Heart left ventricle (tissue), 16 donors: ENCODE data around the gene NRTN. TPM values are rescaled to one million over a fixed set of nuclear protein-coding genes. Genes with fewer than 3 reads are reported as not detected.
A peak's percentile ranks its signal among the peaks of the same experiment; 100 is the strongest.

Experiments used
- ATAC-seq, 4 donors: fragments of 200-7000 bp; cut with Tn5 transposase; one replicate each; pipeline ENCODE4 v1.9.1; 2020 to 2022; ENCODE audit warnings: moderate library complexity in 4 of 4, mild to moderate bottlenecking in 3 of 4, moderate number of reproducible peaks in 1 of 4
- DNase-seq, 5 donors: peaks; one replicate each; pipeline ENCODE4 v3.0.0-alpha.2; 2020
- H3K27ac ChIP-seq, 12 donors: fragments of 200-600 bp; sonication (generic) in 4 of 12; one replicate each; pipeline versions ENCODE4 v1.5.0 to v1.8.0; 2016 to 2022; ENCODE audit warnings: mild to moderate bottlenecking in 2 of 12
- H3K27me3 ChIP-seq, 9 donors: fragments of 200-600 bp; sonication (generic) in 2 of 9; one replicate each; pipeline versions ENCODE4 v1.5.1 to v1.8.0; 2016 to 2022; ENCODE audit warnings: mild to moderate bottlenecking in 3 of 9
- H3K36me3 ChIP-seq, 9 donors: fragments of 200-600 bp; sonication (generic) in 2 of 9; one replicate each; pipeline versions ENCODE4 v1.5.0 to v1.8.0; 2018 to 2022; ENCODE audit warnings: mild to moderate bottlenecking in 2 of 9
- H3K4me1 ChIP-seq, 12 donors: fragments of 200-600 bp; sonication (generic) in 4 of 12; one replicate each; pipeline versions ENCODE4 v1.5.0 to v1.8.0; 2016 to 2022; ENCODE audit warnings: mild to moderate bottlenecking in 3 of 12
- H3K4me3 ChIP-seq, 12 donors: fragments of 200-600 bp; sonication (generic) in 4 of 12; one replicate each; pipeline versions ENCODE4 v1.5.0 to v1.8.0; 2017 to 2022; ENCODE audit warnings: mild to moderate bottlenecking in 9 of 12, moderate library complexity in 4 of 12
- H3K9me3 ChIP-seq, 12 donors: fragments of 200-600 bp; sonication (generic) in 4 of 12; one replicate each; pipeline versions ENCODE4 v1.5.0 to v1.8.0; 2016 to 2022; ENCODE audit warnings: mild to moderate bottlenecking in 1 of 12
- POLR2A ChIP-seq, 2 donors: fragments of 450-650 bp; IDR thresholded peaks; one replicate each; pipeline ENCODE4 v1.6.1; 2017; ENCODE audit warnings: antibody characterized with exemption in 2 of 2, mild to moderate bottlenecking in 2 of 2, moderate library complexity in 2 of 2
- WGBS, 4 donors: extraction: QIAGEN DNeasy Blood & Tissue Kit in 2 of 4; methylation state at CpG; one replicate each; pipeline versions ENCODE4 v1.1.5 to v1.1.7; 2013 to 2018; 5-methylcytosine and 5-hydroxymethylcytosine counted together
- intact Hi-C, 10 donors: fragments of 100-400 bp; cut with DNase I; formaldehyde crosslinking; loops; one replicate each; pipeline versions ENCODE4 v1.11.1 to v1.14.2; 2022
- long read RNA-seq, 3 donors: library from polyadenylated mRNA; unstranded; transcript quantifications; one replicate each; pipeline ENCODE4 v2.0.0, GENCODE V29; 2020 to 2021
- polyA plus RNA-seq, 2 donors: library from polyadenylated mRNA; stranded (reverse); fragments of 200-250 nt; gene quantifications; one replicate each; pipeline ENCODE4 v1.2.3, GENCODE V29; 2013
- total RNA-seq, 9 donors: library from RNA; depleted of rRNA in 2 of 9; stranded (reverse); fragments of >200 nt in 2 of 9; fragmentation: NEBNext Ultra II Directional in 3 of 9; extraction: Animal tissue kit (Norgen Biotek cat#: 25700) in 3 of 9; gene quantifications; one replicate each; pipeline versions ENCODE4 v1.1.0 to v1.2.4, GENCODE V29; 2016 to 2023
- TF ChIP-seq, protein P1 (sequence below), 12 donors: fragments of 200-600 bp; sonication (generic) in 4 of 12; IDR thresholded peaks; one replicate each; pipeline versions ENCODE4 v1.5.0 to v1.8.0; 2018 to 2022; ENCODE audit warnings: antibody characterized with exemption in 12 of 12, mild to moderate bottlenecking in 5 of 12
- donor health status: ischemic (EF 13 %, LVEDD 7.1; RV severe dilation, severe dysfunction).
- donor health status: healthy with polysubstance abuse.
- donor health status: DM: no; HTN: yes; CAD: no.
- donor health status: DM: no; HTN: no; CAD: no.
- donor health status: ischemic (EF 25% LVEDD 6.9; RV normal size, moderate dysfunction).
- donor health status: ischemic (EF 25% LVEDD 5.7; RV mildly dilated, moderate dysfunction).
- donor health status: healthy.
- donor health status: DM: yes; HTN: yes; CAD: no.
- donor health status: ischemic (EF 35%, LVEDD 5.7; RV mildly dilated, moderate dysfunction).
- donor health status: nonischemic (EF 11% LVEDD 7.7; RV severe dilation, severe dysfunction).
- donor health status: DM: yes; HTN: yes; CAD: no.
- donor health status: PGD.
- donor health status: ischemic (EF 29% LVEDD 5.4; RV normal size, mild dysfunction).
- donor health status: nonischemic (EF 23%, LVEDD 6.1; RV moderate dilation, normal function).

The NRTN gene, protein sequence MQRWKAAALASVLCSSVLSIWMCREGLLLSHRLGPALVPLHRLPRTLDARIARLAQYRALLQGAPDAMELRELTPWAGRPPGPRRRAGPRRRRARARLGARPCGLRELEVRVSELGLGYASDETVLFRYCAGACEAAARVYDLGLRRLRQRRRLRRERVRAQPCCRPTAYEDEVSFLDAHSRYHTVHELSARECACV
- total RNA-seq, result 10 to 100 TPM in 7 of 9 donors, 1 to 10 TPM in 2; 8.0 to 54.2 (median 17.2) TPM
- polyA plus RNA-seq, result 10 to 100 TPM; 18.2 to 34.5 TPM
- long read RNA-seq, donor 1, transcript NRTN-201 (2 exons, 1,109 nt), result major isoform, 20 of 98 reads
- long read RNA-seq, donor 1, partial matches to known transcripts, result 75 of 98 reads
- long read RNA-seq, donor 1, other reads (novel, unspliced or antisense), result 3 of 98 reads
- long read RNA-seq, donor 2, result 0 reads
- long read RNA-seq, donor 3, transcript NRTN-201 (2 exons, 1,109 nt), result major isoform, 24 of 113 reads
- long read RNA-seq, donor 3, partial matches to known transcripts, result 81 of 113 reads
- long read RNA-seq, donor 3, other reads (novel, unspliced or antisense), result 8 of 113 reads

DNA sequence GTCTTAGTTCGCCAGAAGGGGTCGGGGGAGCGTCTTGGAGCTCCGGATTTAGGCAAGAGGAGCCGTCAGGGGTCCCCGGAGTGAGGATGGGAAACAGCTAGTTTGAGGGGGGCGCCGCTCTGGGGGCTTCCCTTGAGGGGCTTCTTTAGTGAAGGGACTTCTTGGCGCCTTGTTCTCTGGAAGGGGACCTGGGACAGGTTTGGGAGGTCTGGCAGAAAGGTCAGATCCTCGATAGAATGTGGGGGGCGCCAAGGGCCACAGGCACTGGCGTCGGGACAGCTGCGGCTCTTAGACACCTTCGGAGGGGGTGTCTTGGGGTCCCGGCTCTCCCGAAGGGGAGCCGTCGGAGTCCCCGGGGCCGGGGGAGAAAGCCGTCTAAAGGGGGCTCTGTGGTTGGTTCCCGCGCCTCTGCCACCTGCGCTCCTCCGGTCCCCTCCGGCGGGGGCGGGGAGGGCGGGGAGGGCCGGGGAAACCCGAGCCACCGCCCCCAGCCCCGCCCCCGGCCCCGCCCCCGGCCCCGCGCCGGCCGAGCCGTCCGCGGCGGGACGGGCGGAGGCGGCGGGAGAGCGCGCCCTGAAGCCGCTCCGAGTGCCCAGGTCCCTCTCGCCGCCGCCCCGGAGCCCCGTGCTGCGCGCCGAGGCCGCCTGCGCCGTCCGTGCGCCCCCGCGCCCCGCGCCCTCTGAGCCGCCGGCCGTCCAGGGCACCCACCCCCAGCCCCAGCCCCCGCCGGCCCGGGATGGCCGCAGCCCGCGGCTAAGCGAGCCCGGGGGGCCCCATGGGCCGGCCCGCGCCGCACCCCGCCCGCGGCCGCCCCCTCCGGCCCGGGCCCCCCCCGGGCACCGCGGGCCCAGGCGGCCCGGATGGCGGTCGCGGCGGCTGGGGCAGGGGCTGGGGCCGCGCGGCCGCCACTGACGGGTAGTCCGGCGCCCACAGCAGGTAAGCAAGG is at the start of gene NRTN:
NRTN (plus strand) TSS at position 552 of the 946 bp plus-strand sequence. CDS start 19,099 bp downstream, outside the sequence.
- Histone ChIP-seq H3K9me3 (no peaks in the 10 kb centered on the region), H3K4me1 (peaks cover 0 to 32% (median 8%) of the 10 kb centered on the region in 12 donors), H3K27me3 (peaks cover 7 to 52% (median 30%) of the 10 kb centered on the region in 9 donors), H3K4me3 (peak within 1 kb of the TSS; percentile 0 to 56 (median 46)), H3K36me3 (no peaks in the 10 kb centered on the region), H3K27ac (peak within 1 kb of the TSS in 10 of 12 donors; percentile 43 to 86 (median 76))
- DNase-seq, result peak in 1 of 5 donors; percentile 33
- WGBS, 4 donors, result 1 to 12% (median 5%) methylated on average over 7 to 104 of the region's 107 CpGs
- intact Hi-C loops, result loop anchor here (1.0 to 10.0 kb wide), 11 partner anchors 88 to 220 kb away; partner anchors contain the start of gene RANBP3 (in 2 of the 10)
- peak in 3 of 4 donors; percentile 19 to 62 (median 53) for ATAC-seq
- no peak for TF ChIP-seq POLR2A (IDR thresholded peaks at IDR 0.05)
- TF ChIP-seq, protein P1, sequence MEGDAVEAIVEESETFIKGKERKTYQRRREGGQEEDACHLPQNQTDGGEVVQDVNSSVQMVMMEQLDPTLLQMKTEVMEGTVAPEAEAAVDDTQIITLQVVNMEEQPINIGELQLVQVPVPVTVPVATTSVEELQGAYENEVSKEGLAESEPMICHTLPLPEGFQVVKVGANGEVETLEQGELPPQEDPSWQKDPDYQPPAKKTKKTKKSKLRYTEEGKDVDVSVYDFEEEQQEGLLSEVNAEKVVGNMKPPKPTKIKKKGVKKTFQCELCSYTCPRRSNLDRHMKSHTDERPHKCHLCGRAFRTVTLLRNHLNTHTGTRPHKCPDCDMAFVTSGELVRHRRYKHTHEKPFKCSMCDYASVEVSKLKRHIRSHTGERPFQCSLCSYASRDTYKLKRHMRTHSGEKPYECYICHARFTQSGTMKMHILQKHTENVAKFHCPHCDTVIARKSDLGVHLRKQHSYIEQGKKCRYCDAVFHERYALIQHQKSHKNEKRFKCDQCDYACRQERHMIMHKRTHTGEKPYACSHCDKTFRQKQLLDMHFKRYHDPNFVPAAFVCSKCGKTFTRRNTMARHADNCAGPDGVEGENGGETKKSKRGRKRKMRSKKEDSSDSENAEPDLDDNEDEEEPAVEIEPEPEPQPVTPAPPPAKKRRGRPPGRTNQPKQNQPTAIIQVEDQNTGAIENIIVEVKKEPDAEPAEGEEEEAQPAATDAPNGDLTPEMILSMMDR (IDR thresholded peaks at IDR 0.05), result no peak

DNA sequence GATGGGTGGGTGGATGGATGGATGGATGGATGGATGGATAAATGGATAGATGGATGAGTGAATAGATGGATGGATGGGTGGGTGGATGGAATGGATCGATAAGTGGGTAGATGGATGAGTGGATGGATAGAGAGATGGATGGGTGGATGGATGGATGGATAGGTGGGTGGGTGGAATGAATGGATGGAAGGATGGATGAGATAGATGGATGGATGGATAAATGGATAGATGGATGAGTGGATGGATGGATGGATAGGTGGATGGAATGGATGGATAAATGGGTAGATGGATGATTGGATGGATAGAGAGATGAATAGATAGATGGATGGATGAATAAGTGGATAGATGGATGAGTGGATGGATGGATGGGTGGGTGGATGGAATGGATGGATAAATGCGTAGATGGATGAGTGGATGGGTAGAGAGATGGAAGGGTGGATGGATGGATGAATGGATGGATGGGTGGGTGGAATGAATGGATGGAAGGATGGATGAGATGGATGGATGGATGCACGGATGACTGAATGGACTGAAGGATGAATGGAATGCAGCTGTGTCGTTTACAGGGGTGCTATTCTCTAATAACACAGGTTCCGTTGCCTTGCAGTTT is 42.2 kb upstream of the NRTN start:
- TF ChIP-seq POLR2A (IDR thresholded peaks at IDR 0.05), result no peak
- TF ChIP-seq, protein P1 (IDR thresholded peaks at IDR 0.05), result no peak
- H3K27me3 ChIP-seq, result peaks cover 0 to 3% (median 0%) of the 10 kb centered on the region in 9 donors
- no peaks in the 10 kb centered on the region for H3K9me3 ChIP-seq
- intact Hi-C loops, result no loop called here
- H3K27ac ChIP-seq, result no peak overlapping the region
- ATAC-seq (no peak), DNase-seq (no peak)
- H3K36me3 ChIP-seq, result no peaks in the 10 kb centered on the region
- WGBS, 4 donors, result 89 to 92% (median 91%) methylated on average over 5 of the region's 5 CpGs
- no peak overlapping the region for H3K4me3 ChIP-seq
- H3K4me1 ChIP-seq, result no peaks in the 10 kb centered on the region

DNA sequence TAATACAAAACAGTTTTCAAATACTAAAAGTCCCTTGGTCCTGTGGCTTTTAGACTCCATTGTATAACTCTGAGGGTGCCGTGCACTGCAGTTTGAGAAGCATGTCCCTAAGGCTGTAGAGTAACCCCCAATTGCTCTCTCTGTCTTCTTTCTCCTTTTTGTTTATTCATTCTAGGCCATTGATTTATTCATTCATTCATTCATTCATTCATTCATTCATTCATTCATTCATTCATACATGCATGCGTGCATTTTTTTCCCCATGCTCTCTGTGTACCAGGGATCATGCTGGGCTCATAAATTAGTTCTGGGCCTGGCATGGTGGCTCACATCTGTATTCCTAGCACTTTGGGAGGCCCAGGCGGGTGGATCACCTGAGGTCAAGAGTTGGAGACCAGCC is 39.6 kb upstream of the NRTN start:
- Histone ChIP-seq H3K27me3 (no peaks in the 10 kb centered on the region), H3K4me1 (no peaks in the 10 kb centered on the region), H3K36me3 (no peaks in the 10 kb centered on the region), H3K9me3 (no peaks in the 10 kb centered on the region), H3K4me3 (no peak overlapping the region), H3K27ac (no peak overlapping the region)
- intact Hi-C loops, result no loop called here
- ATAC-seq (no peak), DNase-seq (no peak)
- TF ChIP-seq, protein P1 (IDR thresholded peaks at IDR 0.05), result no peak
- TF ChIP-seq POLR2A (IDR thresholded peaks at IDR 0.05), result no peak
- 91 to 98% (median 92%) methylated on average over 3 of the region's 3 CpGs for WGBS, 4 donors
